Endothelial cell of umbilical vein (primary cell): ENCODE measurements around the gene FTO.

Experiments used
- POLR2A ChIP-seq: IDR thresholded peaks from 2 replicates; pipeline ENCODE4 v1.6.1; 2012; ENCODE audit warnings: low read depth, mild to moderate bottlenecking, control low read depth, low read length
- POLR2AphosphoS5 ChIP-seq: IDR thresholded peaks from 2 replicates; pipeline ENCODE4 v1.6.1; 2012; ENCODE audit warnings: low read depth, mild to moderate bottlenecking, control low read depth, low read length, moderate library complexity; ENCODE audit not compliant: insufficient read depth
- TF ChIP-seq, protein P1 (sequence below), 2 donors: IDR thresholded peaks; 1 replicate in 1 of 2; 2 replicates in 1 of 2; pipeline ENCODE4 v1.5.1; 2011; ENCODE audit warnings: low read length in 2 of 2, mild to moderate bottlenecking in 2 of 2, moderate library complexity in 2 of 2, control low read depth in 1 of 2, inconsistent platforms in 1 of 2, low read depth in 1 of 2; ENCODE audit not compliant: insufficient read depth in 1 of 2; ENCODE audit errors: extremely low read depth in 1 of 2
- TF ChIP-seq, protein P2 (sequence below): IDR thresholded peaks from 2 replicates; pipeline ENCODE4 v1.6.1; 2011; ENCODE audit not compliant: insufficient read depth, insufficient read length

DNA sequence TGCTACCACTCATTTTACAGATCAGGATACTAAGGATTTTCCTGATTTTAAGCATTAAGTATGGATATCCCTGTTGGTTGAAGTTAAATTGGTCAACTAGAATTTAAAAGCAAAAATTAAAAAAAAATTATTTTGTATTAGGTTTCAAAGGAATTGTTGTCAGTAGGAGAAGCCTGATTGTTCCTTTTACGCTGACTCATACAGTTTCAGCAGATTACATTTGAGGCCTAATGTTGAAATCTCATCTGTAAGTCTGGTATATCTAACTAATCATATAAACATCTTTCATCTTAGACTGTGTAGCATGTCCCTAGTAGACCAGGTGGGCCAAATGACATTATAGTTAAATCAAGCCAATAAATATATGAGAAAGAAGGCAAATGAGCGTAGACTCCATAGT lies 83.5 kb downstream of the FTO start:
- TF ChIP-seq, protein P1, sequence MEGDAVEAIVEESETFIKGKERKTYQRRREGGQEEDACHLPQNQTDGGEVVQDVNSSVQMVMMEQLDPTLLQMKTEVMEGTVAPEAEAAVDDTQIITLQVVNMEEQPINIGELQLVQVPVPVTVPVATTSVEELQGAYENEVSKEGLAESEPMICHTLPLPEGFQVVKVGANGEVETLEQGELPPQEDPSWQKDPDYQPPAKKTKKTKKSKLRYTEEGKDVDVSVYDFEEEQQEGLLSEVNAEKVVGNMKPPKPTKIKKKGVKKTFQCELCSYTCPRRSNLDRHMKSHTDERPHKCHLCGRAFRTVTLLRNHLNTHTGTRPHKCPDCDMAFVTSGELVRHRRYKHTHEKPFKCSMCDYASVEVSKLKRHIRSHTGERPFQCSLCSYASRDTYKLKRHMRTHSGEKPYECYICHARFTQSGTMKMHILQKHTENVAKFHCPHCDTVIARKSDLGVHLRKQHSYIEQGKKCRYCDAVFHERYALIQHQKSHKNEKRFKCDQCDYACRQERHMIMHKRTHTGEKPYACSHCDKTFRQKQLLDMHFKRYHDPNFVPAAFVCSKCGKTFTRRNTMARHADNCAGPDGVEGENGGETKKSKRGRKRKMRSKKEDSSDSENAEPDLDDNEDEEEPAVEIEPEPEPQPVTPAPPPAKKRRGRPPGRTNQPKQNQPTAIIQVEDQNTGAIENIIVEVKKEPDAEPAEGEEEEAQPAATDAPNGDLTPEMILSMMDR (IDR thresholded peaks at IDR 0.05; ENCODE audit: extremely low read depth in 1 of 2, insufficient read depth in 1 of 2, low read depth in 1 of 2, low read length in 2 of 2) = no peak
- TF ChIP-seq POLR2A = no peak
- no peak for TF ChIP-seq POLR2AphosphoS5
- TF ChIP-seq, protein P2, sequence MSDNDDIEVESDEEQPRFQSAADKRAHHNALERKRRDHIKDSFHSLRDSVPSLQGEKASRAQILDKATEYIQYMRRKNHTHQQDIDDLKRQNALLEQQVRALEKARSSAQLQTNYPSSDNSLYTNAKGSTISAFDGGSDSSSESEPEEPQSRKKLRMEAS = no peak
